Aorta (tissue), 5 donors: Measurements from ENCODE around the gene BCO2. TPM values are rescaled to one million over a fixed set of nuclear protein-coding genes. Genes with fewer than 3 reads are reported as not detected.

Experiments
- ATAC-seq: fragments of 200-7000 bp; cut with Tn5 transposase; one replicate; pipeline ENCODE4 v1.9.1; 2022; ENCODE audit warnings: moderate library complexity; ENCODE audit not compliant: low FRiP score
- DNase-seq, 2 donors: peaks; one replicate each; pipeline ENCODE4 v3.0.0-alpha.2; 2020
- H3K27ac ChIP-seq, 2 donors: one replicate each; pipeline ENCODE4 v1.5.1; 2013; ENCODE audit warnings: low read length in 2 of 2, mild to moderate bottlenecking in 2 of 2, moderate library complexity in 2 of 2, control low read depth in 1 of 2, inconsistent platforms in 1 of 2, low read depth in 1 of 2
- H3K27me3 ChIP-seq, 2 donors: one replicate each; pipeline ENCODE4 v1.6.1; 2013; ENCODE audit warnings: control low read depth in 1 of 2, low read length in 1 of 2, mild to moderate bottlenecking in 1 of 2, moderate library complexity in 1 of 2; ENCODE audit not compliant: insufficient read depth in 2 of 2, control insufficient read depth in 1 of 2
- H3K36me3 ChIP-seq, 2 donors: one replicate each; pipeline ENCODE4 v1.6.1; 2013; ENCODE audit warnings: control low read depth in 1 of 2, low read length in 1 of 2, mild to moderate bottlenecking in 1 of 2; ENCODE audit not compliant: insufficient read depth in 2 of 2, control insufficient read depth in 1 of 2
- H3K4me1 ChIP-seq, 2 donors: one replicate each; pipeline ENCODE4 v1.6.1; 2013; ENCODE audit warnings: low read length in 2 of 2, control low read depth in 1 of 2, mild to moderate bottlenecking in 1 of 2, moderate library complexity in 1 of 2; ENCODE audit not compliant: insufficient read depth in 2 of 2, control insufficient read depth in 1 of 2
- H3K4me3 ChIP-seq, 2 donors: one replicate each; pipeline ENCODE4 v1.5.1; 2013; ENCODE audit warnings: low read length in 2 of 2, control low read depth in 1 of 2, mild to moderate bottlenecking in 1 of 2
- H3K9me3 ChIP-seq: one replicate; pipeline ENCODE4 v1.6.1; 2013; ENCODE audit warnings: mild to moderate bottlenecking, low read length; ENCODE audit not compliant: control insufficient read depth
- WGBS, 2 donors: extraction: QIAGEN DNeasy Blood & Tissue Kit; methylation state at CpG; one replicate each; pipeline ENCODE4 v1.1.7; 2013; 5-methylcytosine and 5-hydroxymethylcytosine counted together
- intact Hi-C, 2 donors: fragments of 100-400 bp; cut with DNase I; formaldehyde crosslinking; loops; one replicate each; pipeline versions ENCODE4 v1.14.2 to v1.15.0; 2022
- polyA plus RNA-seq, 2 donors: library from polyadenylated mRNA; stranded (reverse); fragments of 200-250 nt; gene quantifications; one replicate each; pipeline ENCODE4 v1.2.3, GENCODE V29; 2013
- total RNA-seq, 2 donors: library from RNA; stranded (reverse); fragmentation: NEBNext Ultra II Directional; extraction: Animal tissue kit (Norgen Biotek cat#: 25700); gene quantifications; one replicate each; pipeline ENCODE4 v1.2.1, GENCODE V29; 2021
- donor health status: healthy with polysubstance abuse.
- donor health status: Bipolar disorder and iron deficiency.
- donor health status: DM: no; HTN: no; CAD: no.
- donor health status: DM: no; HTN: no; CAD: no.
- donor health status: DM: yes; HTN: yes; CAD: no.

BCO2 gene
- total and polyA plus RNA-seq, 4 donors = 1.1 to 13.0 (median 7.6) TPM

- WGBS, 2 donors = 91 to 94% methylated on average over 4 of the region's 4 CpGs
- Histone ChIP-seq H3K4me1 (no peaks in the 10 kb centered on the region), H3K27ac (no peak overlapping the region), H3K36me3 (peaks cover 7 to 10% of the 10 kb centered on the region in 2 donors), H3K4me3 (no peak overlapping the region), H3K9me3 (no peaks in the 10 kb centered on the region), H3K27me3 (no peaks in the 10 kb centered on the region)
- ATAC-seq = no peak
- intact Hi-C loops = no loop called here
- DNase-seq = no peak
These were observed 62.1 kb downstream of the BCO2 start for GRCh38 chr11:112237451-112237850.

- Histone ChIP-seq H3K36me3 (peaks cover 7 to 10% of the 10 kb centered on the region in 2 donors), H3K4me1 (no peaks in the 10 kb centered on the region), H3K9me3 (no peaks in the 10 kb centered on the region), H3K4me3 (no peak overlapping the region), H3K27ac (no peak overlapping the region), H3K27me3 (no peaks in the 10 kb centered on the region)
- WGBS, 2 donors = 56 to 58% methylated on average over 3 of the region's 3 CpGs
- no peak for DNase-seq
- intact Hi-C loops = no loop called here
- ATAC-seq = no peak
These were observed 62.7 kb downstream of the BCO2 start for GRCh38 chr11:112238041-112238440.

GRCh38 chr11:112241486-112241885 is 66.2 kb downstream of the BCO2 start:
- no peak overlapping the region for H3K27ac ChIP-seq
- intact Hi-C loops = no loop called here
- 29 to 69% methylated on average over 3 of the region's 3 CpGs for WGBS, 2 donors
- ATAC-seq = peak; percentile 76
- no peak for DNase-seq
- H3K9me3 ChIP-seq = peaks cover 1% of the 10 kb centered on the region
- no peak overlapping the region for H3K4me3 ChIP-seq
- no peaks in the 10 kb centered on the region for H3K4me1 ChIP-seq
- no peaks in the 10 kb centered on the region for H3K27me3 ChIP-seq
- peaks cover 6 to 7% of the 10 kb centered on the region in 2 donors for H3K36me3 ChIP-seq

- peaks cover 0 to 1% of the 10 kb centered on the region in 2 donors for H3K36me3 ChIP-seq
- intact Hi-C loops = no loop called here
- no peak for DNase-seq
- WGBS, 2 donors = 54 to 59% methylated on average over 4 of the region's 4 CpGs
- H3K27me3 ChIP-seq = no peaks in the 10 kb centered on the region
- H3K4me3 ChIP-seq = no peak overlapping the region
- H3K4me1 ChIP-seq = no peaks in the 10 kb centered on the region
- no peak for ATAC-seq
- H3K9me3 ChIP-seq = peaks cover 1% of the 10 kb centered on the region
- no peak overlapping the region for H3K27ac ChIP-seq
These were observed 71.9 kb downstream of the BCO2 start for GRCh38 chr11:112247201-112247600.

GRCh38 chr11:112248201-112248600 is 72.9 kb downstream of the BCO2 start:
- Histone ChIP-seq H3K27ac (no peak overlapping the region), H3K4me3 (no peak overlapping the region), H3K36me3 (peaks cover 0 to 1% of the 10 kb centered on the region in 2 donors), H3K4me1 (no peaks in the 10 kb centered on the region), H3K9me3 (peaks cover 1% of the 10 kb centered on the region), H3K27me3 (no peaks in the 10 kb centered on the region)
- 76 to 81% methylated on average over 2 of the region's 2 CpGs for WGBS, 2 donors
- ATAC-seq (no peak), DNase-seq (no peak)
- intact Hi-C loops = no loop called here

- DNase-seq = no peak
- Histone ChIP-seq H3K27ac (no peak overlapping the region), H3K4me3 (no peak overlapping the region), H3K27me3 (no peaks in the 10 kb centered on the region), H3K9me3 (peaks cover 1% of the 10 kb centered on the region), H3K4me1 (no peaks in the 10 kb centered on the region), H3K36me3 (no peaks in the 10 kb centered on the region)
- ATAC-seq = no peak
- intact Hi-C loops = no loop called here
- WGBS, 2 donors = 64 to 70% methylated on average over 8 of the region's 8 CpGs
These were observed 74.7 kb downstream of the BCO2 start for GRCh38 chr11:112249871-112250610.

GRCh38 chr11:112253605-112254242 is 78.4 kb downstream of the BCO2 start:
- H3K4me1 ChIP-seq = no peaks in the 10 kb centered on the region
- H3K36me3 ChIP-seq = peaks cover 0 to 2% of the 10 kb centered on the region in 2 donors
- no peak overlapping the region for H3K4me3 ChIP-seq
- 93 to 94% methylated on average over 3 of the region's 3 CpGs for WGBS, 2 donors
- intact Hi-C loops = no loop called here
- no peak overlapping the region for H3K27ac ChIP-seq
- DNase-seq (no peak), ATAC-seq (no peak)
- H3K27me3 ChIP-seq = no peaks in the 10 kb centered on the region
- no peaks in the 10 kb centered on the region for H3K9me3 ChIP-seq

GRCh38 chr11:112255067-112255720 is 79.9 kb downstream of the BCO2 start:
- no peaks in the 10 kb centered on the region for H3K4me1 ChIP-seq
- ATAC-seq = no peak
- WGBS, 2 donors = 37 to 39% methylated on average over 15 of the region's 15 CpGs
- peaks cover 0 to 2% of the 10 kb centered on the region in 2 donors for H3K36me3 ChIP-seq
- no peak overlapping the region for H3K4me3 ChIP-seq
- intact Hi-C loops = no loop called here
- no peaks in the 10 kb centered on the region for H3K27me3 ChIP-seq
- DNase-seq = peak in 1 of 2 donors; percentile 52
- H3K27ac ChIP-seq = no peak overlapping the region
- H3K9me3 ChIP-seq = no peaks in the 10 kb centered on the region
